Measurements from ENCODE around the gene SCAMP5.
A peak's percentile ranks its signal among the peaks of the same experiment; 100 is the strongest.

DNA sequence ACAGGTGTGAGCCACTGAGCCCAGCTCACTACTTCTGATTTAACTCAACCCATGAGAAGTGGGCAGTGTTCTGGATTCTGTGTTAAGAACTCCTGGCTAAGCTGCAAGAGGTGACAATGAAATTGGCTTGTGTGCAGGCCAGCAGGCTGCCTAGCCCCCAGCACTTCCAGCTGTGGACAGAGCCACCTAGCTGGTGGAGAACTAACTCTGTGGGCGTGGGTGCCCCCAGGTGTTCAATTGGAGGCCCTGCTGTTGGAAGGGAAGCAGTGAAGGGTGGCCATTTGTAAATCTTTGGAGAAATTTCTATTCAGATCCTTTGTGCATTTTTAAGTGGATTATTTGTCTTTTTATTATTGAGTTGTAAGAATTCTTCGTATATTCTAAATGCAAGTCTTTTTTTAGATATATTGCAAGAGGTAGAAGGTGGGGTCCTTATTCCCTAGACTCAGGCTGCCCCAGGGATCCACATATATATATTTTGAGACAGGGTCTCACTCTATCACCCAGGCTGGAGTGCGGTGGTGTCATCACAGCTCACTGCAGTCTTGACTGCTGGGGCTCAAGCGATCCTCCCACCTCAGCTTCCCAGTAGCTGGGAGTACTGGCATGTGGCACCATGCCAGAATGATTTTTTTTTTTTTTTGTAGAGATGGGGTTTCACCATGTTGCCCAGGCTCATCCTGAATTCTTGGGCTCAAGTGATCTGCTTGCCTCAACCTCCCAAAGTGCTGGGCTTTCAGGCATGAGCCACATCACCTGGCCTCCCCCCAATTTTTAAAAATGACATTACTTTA lies 7.2 kb upstream of the SCAMP5 start:
- TF ChIP-seq POLR2A (IDR thresholded peaks at IDR 0.05) = no peak
- TF ChIP-seq, protein P1, sequence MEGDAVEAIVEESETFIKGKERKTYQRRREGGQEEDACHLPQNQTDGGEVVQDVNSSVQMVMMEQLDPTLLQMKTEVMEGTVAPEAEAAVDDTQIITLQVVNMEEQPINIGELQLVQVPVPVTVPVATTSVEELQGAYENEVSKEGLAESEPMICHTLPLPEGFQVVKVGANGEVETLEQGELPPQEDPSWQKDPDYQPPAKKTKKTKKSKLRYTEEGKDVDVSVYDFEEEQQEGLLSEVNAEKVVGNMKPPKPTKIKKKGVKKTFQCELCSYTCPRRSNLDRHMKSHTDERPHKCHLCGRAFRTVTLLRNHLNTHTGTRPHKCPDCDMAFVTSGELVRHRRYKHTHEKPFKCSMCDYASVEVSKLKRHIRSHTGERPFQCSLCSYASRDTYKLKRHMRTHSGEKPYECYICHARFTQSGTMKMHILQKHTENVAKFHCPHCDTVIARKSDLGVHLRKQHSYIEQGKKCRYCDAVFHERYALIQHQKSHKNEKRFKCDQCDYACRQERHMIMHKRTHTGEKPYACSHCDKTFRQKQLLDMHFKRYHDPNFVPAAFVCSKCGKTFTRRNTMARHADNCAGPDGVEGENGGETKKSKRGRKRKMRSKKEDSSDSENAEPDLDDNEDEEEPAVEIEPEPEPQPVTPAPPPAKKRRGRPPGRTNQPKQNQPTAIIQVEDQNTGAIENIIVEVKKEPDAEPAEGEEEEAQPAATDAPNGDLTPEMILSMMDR (IDR thresholded peaks at IDR 0.05) = peak in 1 of 4 experiments; percentile 27
- TF ChIP-seq POLR2AphosphoS5 (IDR thresholded peaks at IDR 0.05) = no peak
